ENCODE measurements around the gene SLC9A9.
"Not testable (repeated sequence)": the region's sequence is repeated elsewhere in the genome, so short reads cannot be mapped to it uniquely, and the experiment has no call there.

Gene SLC9A9

GRCh38 chr3:143847787-143848631 is at the start of gene SLC9A9:
Gene SLC9A9, minus strand, starts transcription at chr3:143848468. Its CDS starts 146 bp downstream, at chr3:143848322.
- peak; percentile 6 for DNase-seq

DNA sequence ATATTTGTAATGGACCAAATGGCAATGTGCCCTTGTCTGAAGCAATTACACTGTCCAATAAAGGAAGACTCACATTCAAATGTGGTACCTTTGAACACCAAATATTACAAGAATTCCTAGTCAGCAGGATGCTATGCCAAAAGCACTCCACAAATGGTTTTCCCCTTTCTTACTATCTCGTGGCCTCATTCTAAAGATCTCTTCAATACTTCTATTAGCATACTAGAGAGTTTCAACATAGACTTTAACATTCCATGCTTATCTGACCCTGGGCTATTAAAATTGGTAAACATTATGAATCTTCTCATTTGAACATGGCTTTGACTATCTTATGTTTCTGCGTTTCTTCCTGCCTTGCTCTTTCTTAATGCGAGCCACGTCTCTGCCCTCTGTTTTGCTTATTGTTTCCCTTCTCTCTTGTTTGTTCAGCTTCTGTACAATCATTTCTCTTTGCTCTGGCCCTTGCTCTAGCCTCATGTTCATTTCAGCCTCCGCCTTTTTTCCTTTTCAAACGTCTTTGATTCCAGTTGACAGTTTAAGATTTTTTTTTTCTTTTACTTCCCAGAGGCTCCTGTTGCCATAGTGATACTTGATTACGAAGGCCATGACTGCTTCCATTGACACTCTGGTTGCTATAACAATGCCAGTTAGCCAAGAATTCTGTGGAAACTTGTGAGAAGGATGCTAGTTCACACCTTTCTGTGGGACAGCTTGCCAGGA is 49.5 kb upstream of the SLC9A9 start:
- no peak for DNase-seq

DNA sequence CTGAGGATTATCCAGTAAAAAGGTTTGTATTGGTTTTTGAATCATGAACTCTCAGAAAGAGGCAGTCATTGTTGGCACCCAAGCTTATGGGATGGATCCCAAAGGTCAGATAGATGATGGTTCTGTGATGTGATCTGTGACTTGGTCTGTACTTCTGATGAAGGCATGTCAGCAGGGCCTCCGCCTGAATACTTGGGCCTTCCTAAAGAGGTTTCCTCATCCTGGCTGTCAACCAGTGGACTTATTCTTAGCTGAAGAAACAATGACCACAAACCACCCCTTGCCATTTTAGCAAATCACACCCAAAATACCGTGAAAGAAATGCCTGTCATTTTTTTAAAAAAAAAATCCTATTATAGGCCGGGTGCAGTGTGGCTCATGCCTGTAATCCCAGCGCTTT is 48.2 kb upstream of the SLC9A9 start:
- DNase-seq: no peak

- no peak for DNase-seq
Measured at GRCh38 chr3:143895805-143896204, 47.5 kb upstream of the SLC9A9 start.

DNA sequence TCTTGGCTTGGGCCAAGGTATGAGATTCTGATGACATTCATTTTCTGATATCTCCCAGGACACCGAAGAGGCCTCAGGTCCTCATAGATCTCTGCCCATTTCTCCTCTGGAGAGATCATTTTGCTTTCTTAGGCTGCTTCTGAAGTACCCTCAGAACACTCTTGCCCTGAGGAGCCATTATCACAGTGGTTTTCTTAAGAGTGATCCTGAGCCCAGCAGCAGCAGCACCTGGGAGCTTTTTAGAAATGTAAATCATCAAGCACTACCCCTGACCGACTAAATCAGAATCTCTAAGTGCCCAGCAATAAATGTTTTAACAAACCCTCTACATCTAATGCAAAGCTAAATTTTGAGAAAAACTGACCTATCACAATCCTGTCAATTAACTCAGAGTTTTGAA is 40.6 kb upstream of the SLC9A9 start:
- DNase-seq: no peak

DNA sequence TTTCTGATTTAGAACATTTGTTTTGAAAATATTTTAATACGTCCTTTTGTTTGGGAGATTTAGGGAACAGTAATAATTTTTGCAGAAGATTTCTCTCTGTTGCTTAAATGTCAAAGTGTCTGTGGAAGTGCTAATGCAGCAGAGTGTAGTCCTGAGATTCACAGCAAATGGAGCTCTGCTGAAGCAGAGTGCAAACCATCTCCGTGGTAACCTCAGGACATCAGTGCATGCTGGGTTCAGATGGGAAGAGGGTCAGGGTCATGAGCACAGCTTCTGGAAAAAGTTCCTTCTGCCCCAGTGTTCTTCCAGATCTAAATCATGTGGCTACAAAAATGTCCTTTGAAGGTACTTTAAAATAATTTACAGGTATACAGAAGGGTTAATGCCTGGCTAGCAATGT is 39.9 kb upstream of the SLC9A9 start:
- no peak for DNase-seq

DNA sequence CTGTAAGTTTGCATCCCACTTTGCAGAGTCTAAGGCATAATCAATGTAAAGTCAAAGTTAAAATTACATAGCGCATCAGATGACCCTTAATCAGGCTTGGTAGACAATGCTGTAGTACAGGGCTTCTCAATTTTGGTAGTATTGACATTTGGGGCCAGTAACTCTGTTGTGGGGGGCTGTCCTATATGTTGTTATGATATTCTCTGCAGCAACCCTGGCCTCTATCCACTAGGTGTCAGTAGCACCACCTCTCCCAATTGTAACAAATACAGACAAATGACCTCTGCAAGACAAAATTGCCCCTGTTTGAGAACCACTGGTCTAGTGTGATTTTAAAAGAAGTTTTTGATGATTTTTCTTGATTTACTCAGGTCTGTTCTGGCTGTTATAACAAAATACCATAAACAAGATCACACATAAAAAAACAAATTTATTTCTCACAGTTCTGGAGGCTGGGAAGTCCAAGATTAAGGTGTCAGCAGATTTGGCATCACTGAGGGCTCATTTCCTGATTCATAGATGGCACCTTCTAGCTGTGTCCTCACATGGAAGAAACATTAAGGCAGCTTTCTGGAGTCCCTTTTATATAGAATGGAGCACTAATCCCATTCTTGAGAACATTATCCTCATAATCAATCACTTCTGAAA is 37.6 kb upstream of the SLC9A9 start:
- peak; percentile 14 for DNase-seq

DNA sequence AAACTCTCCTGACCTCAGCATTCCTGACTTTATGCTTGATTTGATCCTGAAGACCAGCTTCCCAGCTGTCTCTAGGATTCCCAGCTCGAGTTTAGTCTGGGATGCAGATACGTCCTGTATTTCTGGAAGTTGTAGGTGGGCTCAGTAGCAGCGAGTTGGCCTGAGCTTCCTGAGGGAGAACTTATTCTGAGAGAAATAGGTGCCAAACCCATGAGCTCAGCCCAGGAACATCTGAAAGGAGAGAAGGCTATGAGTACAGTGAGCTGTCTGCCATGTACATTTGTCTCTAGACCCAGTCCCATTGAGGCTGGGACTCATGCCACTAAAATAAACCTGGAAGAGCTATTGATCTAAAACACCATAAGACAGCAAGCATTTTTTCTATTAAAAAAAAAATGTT is 36.6 kb upstream of the SLC9A9 start:
- DNase-seq: no peak

GRCh38 chr3:143883151-143883550 is 34.9 kb upstream of the SLC9A9 start:
- DNase-seq: no peak

GRCh38 chr3:143881095-143881494 is 32.8 kb upstream of the SLC9A9 start:
- no peak for DNase-seq

GRCh38 chr3:143875546-143875945 is 27.3 kb upstream of the SLC9A9 start:
- no peak for DNase-seq

DNA sequence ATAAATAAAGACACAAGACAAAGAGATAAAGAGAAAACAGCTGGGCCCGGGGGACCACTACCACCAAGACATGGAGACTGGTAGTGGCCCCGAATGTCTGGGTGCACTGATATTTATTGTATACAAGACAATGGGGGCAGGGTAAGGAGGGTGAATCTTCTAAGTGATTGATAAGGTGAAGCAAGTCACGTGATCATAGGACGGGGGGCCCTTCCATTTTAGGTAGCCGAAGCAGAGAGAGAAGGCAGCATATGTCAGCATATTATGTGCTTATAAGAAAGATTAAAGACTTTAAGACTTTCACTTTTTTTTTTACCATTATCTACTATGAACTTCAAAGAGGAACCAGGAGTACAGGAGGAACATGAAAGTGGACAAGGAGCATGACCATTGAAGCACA is 25.3 kb upstream of the SLC9A9 start:
- not testable (repeated sequence) for DNase-seq

GRCh38 chr3:143865302-143865701 is 17.0 kb upstream of the SLC9A9 start:
- DNase-seq: no peak

DNA sequence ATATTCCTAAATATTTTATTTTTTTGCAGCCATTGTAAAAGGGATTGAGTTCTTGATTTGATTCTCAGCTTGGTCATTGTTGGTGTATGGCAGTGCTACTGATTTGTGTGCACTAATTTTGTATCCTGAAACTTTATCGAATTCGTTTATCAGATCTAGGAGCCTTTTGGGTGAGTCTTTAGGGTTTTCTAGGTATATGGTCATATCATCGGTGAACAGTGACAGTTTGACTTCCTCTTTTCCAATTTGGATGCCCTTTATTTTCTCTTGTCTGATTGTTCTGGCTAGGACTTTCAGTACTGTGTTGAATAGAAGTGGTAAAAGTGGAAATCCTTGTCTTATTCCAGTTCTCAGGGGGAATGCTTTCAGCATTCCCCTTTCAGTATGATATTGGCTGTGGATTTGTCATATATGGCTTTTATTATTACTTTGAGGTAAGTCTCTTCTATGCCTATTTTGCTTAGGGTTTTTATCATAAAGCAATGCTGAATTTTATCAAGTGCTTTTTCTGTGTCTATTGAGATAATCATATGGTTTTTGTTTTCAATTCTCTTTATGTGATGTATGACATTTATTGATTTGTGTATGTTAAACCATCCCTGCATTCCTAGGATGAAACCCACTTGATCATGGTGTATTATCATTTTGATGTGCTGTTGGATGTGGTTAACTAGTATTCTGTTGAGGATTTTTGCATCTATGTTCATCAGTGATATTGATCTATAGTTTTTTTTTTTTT is 11.4 kb upstream of the SLC9A9 start:
- DNase-seq: no peak

DNA sequence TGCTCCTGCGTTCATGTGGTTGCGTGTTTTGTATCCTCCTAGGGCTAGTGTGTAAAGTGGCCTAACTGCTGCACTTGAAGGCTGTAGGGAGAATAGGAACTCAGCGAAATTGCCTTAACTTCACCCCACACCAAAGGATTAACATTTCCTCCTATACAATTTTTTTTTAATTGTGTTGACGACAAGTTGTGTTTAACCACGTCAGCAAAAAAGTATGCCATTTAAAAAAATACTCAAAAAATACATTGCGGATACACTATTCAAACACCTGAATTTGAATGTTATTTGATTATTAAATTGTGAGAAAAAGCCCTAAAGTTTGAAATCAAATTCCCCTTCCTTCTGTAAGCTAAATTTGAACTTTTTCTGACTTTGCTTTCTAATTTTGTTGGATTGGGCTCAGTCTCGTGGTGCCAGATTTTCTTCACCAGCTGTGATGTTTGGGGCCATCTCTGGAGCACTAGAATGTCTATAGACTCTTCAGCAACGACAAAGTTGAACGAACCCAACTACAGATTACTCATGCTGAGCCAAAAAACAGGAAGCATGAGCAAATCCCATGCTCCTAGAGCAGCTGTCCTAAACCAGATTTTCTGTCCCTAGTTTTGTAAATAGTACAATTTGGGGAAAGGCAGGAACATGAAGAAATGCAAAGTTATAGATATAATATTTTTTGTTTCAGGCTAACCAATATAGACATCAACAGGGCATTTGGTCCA is 8.1 kb upstream of the SLC9A9 start:
- no peak for DNase-seq

GRCh38 chr3:143855183-143855582 is 6.9 kb upstream of the SLC9A9 start:
- DNase-seq: no peak

DNA sequence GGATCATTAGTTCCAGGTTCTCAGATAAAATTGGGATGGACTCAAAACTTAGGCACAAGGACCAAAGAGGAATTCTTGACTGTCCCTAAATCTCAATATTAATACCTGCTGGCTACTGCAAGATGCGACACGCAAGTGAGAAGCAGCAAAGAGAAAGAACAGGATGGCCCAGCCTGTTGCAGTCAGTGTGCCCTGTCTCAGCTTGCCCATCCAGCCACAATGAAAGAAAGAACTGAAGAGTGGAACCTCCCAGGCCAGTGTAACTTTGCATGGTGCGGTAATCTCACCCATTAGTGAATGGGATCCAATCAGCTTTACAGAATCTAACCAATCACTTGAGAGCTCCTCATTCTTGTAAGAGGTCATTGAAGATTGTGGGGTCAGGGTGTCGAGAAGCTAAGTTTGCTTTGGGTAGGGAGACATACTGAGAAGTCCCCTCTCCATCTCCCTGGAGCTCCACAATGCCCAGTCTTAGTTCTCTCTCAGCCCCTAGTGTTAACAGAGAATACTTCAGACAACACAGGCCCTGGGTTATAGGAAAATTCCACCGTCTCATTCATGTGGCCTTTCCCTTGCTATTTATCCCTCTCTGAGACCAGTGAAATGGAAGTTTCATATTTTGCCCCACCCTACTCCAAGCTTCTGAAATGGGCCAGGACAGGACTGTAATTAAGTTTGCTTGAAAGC is 3.2 kb upstream of the SLC9A9 start:
- DNase-seq: no peak

- no peak for DNase-seq
Measured at GRCh38 chr3:143850877-143851276, 2.6 kb upstream of the SLC9A9 start.

- DNase-seq: no peak
Measured at GRCh38 chr3:143849854-143850549, 1.7 kb upstream of the SLC9A9 start.

DNA sequence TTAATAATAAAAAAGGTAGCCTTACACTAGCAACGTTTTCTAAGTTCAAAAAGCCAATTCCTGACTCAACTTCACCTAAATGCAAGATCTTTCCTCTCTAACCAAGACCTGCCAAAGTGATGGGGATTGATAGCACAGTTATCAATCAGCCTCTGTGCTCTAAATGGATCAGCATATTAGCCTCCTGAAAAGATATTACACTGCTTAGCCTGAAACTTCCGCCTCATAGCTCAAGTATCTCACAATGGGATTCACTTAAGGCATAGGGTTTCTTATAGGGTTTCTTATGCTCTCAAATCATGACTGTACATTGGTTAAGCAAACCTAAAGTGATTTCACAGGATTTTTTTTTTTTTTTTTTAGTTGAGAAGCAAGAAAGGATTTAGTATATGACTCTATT is 436 bp upstream of the SLC9A9 start:
- DNase-seq: no peak

GRCh38 chr3:143843587-143843986 is 4.7 kb downstream of the SLC9A9 start:
- no peak for DNase-seq
